GM19023 (cell line): ENCODE measurements around the gene HOXD11.

Experiments
- ATAC-seq: cut with Tn5 transposase; IDR thresholded peaks from one replicate; pipeline ENCODE4 v1.9.1; 2021; ENCODE audit warnings: mild to moderate bottlenecking, moderate library complexity; ENCODE audit not compliant: unreplicated experiment

The HOXD11 gene

GRCh38 chr2:176106581-176107539 is at the start of gene HOXD11:
HOXD11 (plus strand) TSS chr2:176107280; CDS start chr2:176107356, 76 bp downstream.
- no peak for ATAC-seq

- no peak for ATAC-seq
Observed at GRCh38 chr2:176063958-176064357, 43.1 kb upstream of the HOXD11 start.

- ATAC-seq: no peak
Observed at GRCh38 chr2:176066645-176067588, 40.2 kb upstream of the HOXD11 start.

GRCh38 chr2:176067589-176068418 is 39.3 kb upstream of the HOXD11 start:
- no peak for ATAC-seq

GRCh38 chr2:176068419-176068832 is 38.7 kb upstream of the HOXD11 start:
- no peak for ATAC-seq

- ATAC-seq: no peak
Observed at GRCh38 chr2:176071330-176072291, 35.5 kb upstream of the HOXD11 start.

- ATAC-seq: no peak
Observed at GRCh38 chr2:176072292-176072669, 34.8 kb upstream of the HOXD11 start.

- no peak for ATAC-seq
Observed at GRCh38 chr2:176072951-176073904, 33.9 kb upstream of the HOXD11 start.

- no peak for ATAC-seq
Observed at GRCh38 chr2:176074919-176075425, 32.1 kb upstream of the HOXD11 start.

- ATAC-seq: no peak
Observed at GRCh38 chr2:176075481-176075880, 31.6 kb upstream of the HOXD11 start.

GRCh38 chr2:176076063-176076462 is 31.0 kb upstream of the HOXD11 start:
- ATAC-seq: no peak

- ATAC-seq: no peak
Observed at GRCh38 chr2:176076796-176077195, 30.3 kb upstream of the HOXD11 start.

GRCh38 chr2:176078541-176079284 is 28.4 kb upstream of the HOXD11 start:
- ATAC-seq: no peak

- no peak for ATAC-seq
Observed at GRCh38 chr2:176079285-176079830, 27.7 kb upstream of the HOXD11 start.

GRCh38 chr2:176079831-176080539 is 27.1 kb upstream of the HOXD11 start:
- no peak for ATAC-seq

- ATAC-seq: no peak
Observed at GRCh38 chr2:176080540-176081375, 26.3 kb upstream of the HOXD11 start.
